GM23338 (cell line): Measurements from ENCODE around the gene RASA3. TPM values are rescaled to one million over a fixed set of nuclear protein-coding genes. Genes with fewer than 3 reads are reported as not detected.

ENCODE experiments used
- ATAC-seq: fragments of 200-7000 bp; cut with Tn5 transposase; 3 replicates; pipeline ENCODE4 v1.9.1; 2020
- DNase-seq: peaks from one replicate; pipeline ENCODE4 v3.0.0-alpha.2; 2015; ENCODE audit warnings: low spot score
- H2AFZ ChIP-seq: fragments of 200-600 bp; sonication (generic); 2 replicates; pipeline ENCODE4 v1.8.0; 2016; ENCODE audit warnings: antibody characterized with exemption, mild to moderate bottlenecking, moderate library complexity
- H3F3A ChIP-seq: fragments of 200-600 bp; sonication (generic); replicated peaks from 2 replicates; pipeline ENCODE4 v1.8.0; 2017; ENCODE audit warnings: antibody characterized with exemption, mixed run types, low read depth
- H3K27ac ChIP-seq: fragments of 200-600 bp; sonication (generic); 2 replicates; pipeline ENCODE4 v1.6.1; 2016; ENCODE audit warnings: low read depth
- H3K27me3 ChIP-seq: fragments of 200-600 bp; sonication (generic); 2 replicates; pipeline ENCODE4 v1.8.0; 2016; ENCODE audit warnings: mild to moderate bottlenecking, mixed run types, moderate library complexity; ENCODE audit not compliant: insufficient read depth
- H3K36me3 ChIP-seq: fragments of 200-600 bp; sonication (generic); 2 replicates; pipeline ENCODE4 v1.8.0; 2016; ENCODE audit warnings: mild to moderate bottlenecking; ENCODE audit not compliant: insufficient read depth
- H3K4me1 ChIP-seq: fragments of 200-600 bp; sonication (generic); 2 replicates; pipeline ENCODE4 v1.8.0; 2016; ENCODE audit warnings: mild to moderate bottlenecking, moderate library complexity; ENCODE audit not compliant: insufficient read depth
- H3K4me2 ChIP-seq: fragments of 200-600 bp; sonication (generic); 2 replicates; pipeline ENCODE4 v1.7.1; 2017; ENCODE audit warnings: mixed run types
- H3K4me3 ChIP-seq: fragments of 200-600 bp; sonication (generic); 2 replicates; pipeline ENCODE4 v1.6.1; 2016; ENCODE audit warnings: mixed run types
- H3K79me2 ChIP-seq: fragments of 200-600 bp; sonication (generic); replicated peaks from 2 replicates; pipeline ENCODE4 v1.8.0; 2017; ENCODE audit warnings: mild to moderate bottlenecking; ENCODE audit not compliant: insufficient read depth
- H3K9me2 ChIP-seq: fragments of 200-600 bp; sonication (generic); 2 replicates; pipeline ENCODE4 v1.8.0; 2017; ENCODE audit not compliant: insufficient read depth
- H4K20me1 ChIP-seq: fragments of 200-600 bp; sonication (generic); replicated peaks from 2 replicates; pipeline ENCODE4 v1.8.0; 2017; ENCODE audit warnings: mild to moderate bottlenecking; ENCODE audit not compliant: insufficient read depth
- H3K27ac Mint-ChIP-seq: 2 replicates; pipeline ENCODE4 v1.8.0; 2020; ENCODE audit warnings: inconsistent platforms, mild to moderate bottlenecking, moderate library complexity, mixed read lengths
- H3K27me3 Mint-ChIP-seq: 3 replicates; pipeline ENCODE4 v1.8.0; 2022; ENCODE audit warnings: low read depth, mild to moderate bottlenecking, moderate library complexity, mixed read lengths, inconsistent platforms; ENCODE audit not compliant: insufficient read depth, poor library complexity
- H3K36me3 Mint-ChIP-seq: 3 replicates; pipeline ENCODE4 v1.8.0; 2021; ENCODE audit warnings: low read depth, mild to moderate bottlenecking, inconsistent platforms, moderate library complexity, mixed read lengths
- H3K4me1 Mint-ChIP-seq: 3 replicates; pipeline ENCODE4 v1.8.0; 2020; ENCODE audit warnings: mild to moderate bottlenecking, inconsistent platforms, mixed read lengths
- H3K4me3 Mint-ChIP-seq: 3 replicates; pipeline ENCODE4 v1.8.0; 2021; ENCODE audit warnings: moderate library complexity, mild to moderate bottlenecking, inconsistent platforms, mixed read lengths
- H3K9me3 Mint-ChIP-seq: 3 replicates; pipeline ENCODE4 v1.8.0; 2020; ENCODE audit warnings: moderate library complexity, mild to moderate bottlenecking, inconsistent platforms, mixed read lengths
- CREB1 ChIP-seq: fragments of 250-450 bp; sonication (Bioruptor Pico); IDR thresholded peaks from 2 replicates; pipeline ENCODE4 v1.5.0; 2020; ENCODE audit warnings: low read depth, mild to moderate bottlenecking, moderate library complexity
- CTCF ChIP-seq, 2 experiments: fragments of 200-600 bp in 1 of 2; sonication (generic) in 1 of 2; conservative IDR thresholded peaks; 2 replicates each; pipeline versions ENCODE4 v1.5.1 to v1.6.1; 2016 to 2017; ENCODE audit warnings: antibody characterized with exemption in 2 of 2, low read depth in 2 of 2, mild to moderate bottlenecking in 2 of 2, moderate library complexity in 1 of 2
- ETS1 ChIP-seq: IDR thresholded peaks from 2 replicates; pipeline ENCODE4 v1.6.1; 2016; ENCODE audit warnings: antibody characterized with exemption
- EZH2 ChIP-seq: fragments of 200-600 bp; sonication (generic); IDR thresholded peaks from one replicate; pipeline ENCODE4 v1.8.0; 2017; ENCODE audit warnings: antibody characterized with exemption, mild to moderate bottlenecking, low read depth; ENCODE audit not compliant: unreplicated experiment
- EZH2phosphoT487 ChIP-seq: fragments of 200-600 bp; sonication (generic); IDR thresholded peaks from one replicate; pipeline ENCODE4 v1.8.1; 2018; ENCODE audit warnings: antibody characterized with exemption; ENCODE audit not compliant: unreplicated experiment
- JUNB ChIP-seq: IDR thresholded peaks from one replicate; pipeline ENCODE4 v1.6.1; 2016; ENCODE audit warnings: antibody characterized with exemption; ENCODE audit not compliant: unreplicated experiment
- NANOG ChIP-seq: IDR thresholded peaks from 2 replicates; pipeline ENCODE4 v1.6.1; 2016; ENCODE audit warnings: antibody characterized with exemption, borderline replicate concordance
- POLR2AphosphoS5 ChIP-seq: IDR thresholded peaks from 2 replicates; pipeline ENCODE4 v1.6.1; 2016; ENCODE audit warnings: antibody characterized with exemption, low read depth
- REST ChIP-seq: IDR thresholded peaks from one replicate; pipeline ENCODE4 v1.6.1; 2018; ENCODE audit warnings: antibody characterized with exemption; ENCODE audit not compliant: unreplicated experiment
- STAT1 ChIP-seq: IDR thresholded peaks from one replicate; pipeline ENCODE4 v1.6.1; 2016; ENCODE audit warnings: antibody characterized with exemption; ENCODE audit not compliant: unreplicated experiment
- ZNF114 ChIP-seq: fragments of 250-450 bp; sonication (Bioruptor Pico); IDR thresholded peaks from 2 replicates; pipeline ENCODE4 v1.5.0; 2020; ENCODE audit warnings: mild to moderate bottlenecking, moderate library complexity
- ZNF331 ChIP-seq: fragments of 250-450 bp; sonication (Bioruptor Pico); IDR thresholded peaks from 2 replicates; pipeline ENCODE4 v1.5.0; 2020; ENCODE audit warnings: low read depth, mild to moderate bottlenecking, moderate library complexity
- ZNF462 ChIP-seq: fragments of 250-450 bp; sonication (Bioruptor Pico); IDR thresholded peaks from 2 replicates; pipeline ENCODE4 v1.5.0; 2020; ENCODE audit warnings: mild to moderate bottlenecking, moderate library complexity
- polyA plus RNA-seq: library from polyadenylated mRNA; unstranded; fragments of >200 nt; fragmentation: Nextera tagmentation; extraction: Ambion mirVana; gene quantifications from 2 replicates; pipeline ENCODE4 v1.2.1, GENCODE V29; 2016
- total RNA-seq: library from RNA; depleted of rRNA; stranded (reverse); fragments of >200 nt; shearing (Covaris generic); gene quantifications from 2 replicates; pipeline ENCODE4 v1.2.3, GENCODE V29; 2014

Gene RASA3
- total and polyA plus RNA-seq, 2 experiments from 2014 or later: 11.2 to 20.7 TPM

- H3K4me1 Mint-ChIP-seq: peaks cover 35% of the 10 kb centered on the region
- no peak overlapping the region for H3K27ac Mint-ChIP-seq
- Histone ChIP-seq H3K36me3 (no peaks in the 10 kb centered on the region), H2AFZ (no peak overlapping the region), H3K27me3 (no peaks in the 10 kb centered on the region), H3K4me3 (no peak overlapping the region), H3K9me2 (no peaks in the 10 kb centered on the region), H4K20me1 (no peaks in the 10 kb centered on the region; the same call in 1 of the 2 replicates), H3K4me1 (peaks cover 5% of the 10 kb centered on the region; the same call in 1 of the 2 replicates), H3F3A (no peaks in the 10 kb centered on the region), H3K4me2 (no peak overlapping the region), H3K79me2 (peaks cover 21% of the 10 kb centered on the region), H3K27ac (no peak overlapping the region)
- H3K36me3 Mint-ChIP-seq: peaks cover 12% of the 10 kb centered on the region; the same call in 2 of the 3 replicates
- ATAC-seq: no peak
- no peaks in the 10 kb centered on the region for H3K9me3 Mint-ChIP-seq
- no peak for TF ChIP-seq NANOG
- TF ChIP-seq CREB1: no peak
- no peak for TF ChIP-seq ZNF462 (CRISPR knock-in tag)
- TF ChIP-seq CTCF (conservative IDR thresholded peaks at IDR 0.05; ENCODE audit: low read depth in 2 of 2): no peak
- no peak for TF ChIP-seq REST
- TF ChIP-seq ETS1: no peak
- TF ChIP-seq STAT1: no peak
- TF ChIP-seq EZH2phosphoT487: no peak
- TF ChIP-seq ZNF331 (CRISPR knock-in tag): no peak
- TF ChIP-seq ZNF114: no peak
- TF ChIP-seq EZH2: no peak
- no peak for TF ChIP-seq JUNB
- no peak for TF ChIP-seq POLR2AphosphoS5
- H3K4me3 Mint-ChIP-seq: no peak overlapping the region
- peaks cover 8% of the 10 kb centered on the region for H3K27me3 Mint-ChIP-seq
- DNase-seq: no peak
These were observed 93.5 kb downstream of the RASA3 start for GRCh38 chr13:114038900-114039299.
